Hematopoietic multipotent progenitor cell treated with erythropoietin and hydrocortisone succinate and interleukin-3 and kit ligand, for 17 days (in vitro differentiated cells): ENCODE data around the gene CMTM4.
"Not testable (repeated sequence)": the region's sequence is repeated elsewhere in the genome, so short reads cannot be mapped to it uniquely, and the experiment has no call there.

Source experiments
- DNase-seq: peaks from one replicate; pipeline ENCODE4 v3.0.0-alpha.2; 2015; ENCODE audit warnings: low spot score

CMTM4 gene

DNA sequence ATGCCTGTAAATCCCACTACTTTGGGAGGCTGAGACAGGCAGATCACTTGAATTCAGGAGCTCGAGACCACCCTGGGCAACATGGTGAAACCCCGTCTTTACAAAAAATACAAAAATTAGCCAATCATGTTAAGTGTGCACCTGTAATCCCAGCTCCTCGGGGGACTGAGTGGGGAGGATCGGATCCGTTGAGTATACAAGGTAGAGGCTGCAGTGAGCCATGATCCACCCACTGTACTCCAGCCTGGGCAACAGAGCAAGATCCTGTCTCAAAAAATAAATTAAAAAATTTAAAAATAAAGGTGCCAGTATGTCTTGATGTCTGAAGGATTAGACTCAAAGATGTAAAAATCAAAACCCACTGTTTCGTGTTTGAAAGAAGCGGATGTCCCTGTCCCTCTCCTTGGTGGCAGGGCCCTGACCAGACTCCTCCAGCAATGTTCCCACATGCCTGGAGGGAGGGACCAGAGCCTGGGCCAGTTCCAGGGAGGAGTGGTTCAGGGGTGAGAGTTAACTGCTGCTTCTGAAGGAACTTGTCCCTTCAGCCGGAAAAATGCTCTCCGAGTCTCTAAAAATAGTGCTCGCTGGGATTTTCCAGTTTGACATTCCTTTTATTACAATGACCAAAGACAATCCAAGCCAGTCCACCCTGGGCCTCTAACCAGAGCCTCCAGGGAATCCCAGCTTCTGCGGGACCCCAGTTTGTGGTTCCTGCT lies 9.4 kb upstream of the CMTM4 start:
- no peak for DNase-seq

DNA sequence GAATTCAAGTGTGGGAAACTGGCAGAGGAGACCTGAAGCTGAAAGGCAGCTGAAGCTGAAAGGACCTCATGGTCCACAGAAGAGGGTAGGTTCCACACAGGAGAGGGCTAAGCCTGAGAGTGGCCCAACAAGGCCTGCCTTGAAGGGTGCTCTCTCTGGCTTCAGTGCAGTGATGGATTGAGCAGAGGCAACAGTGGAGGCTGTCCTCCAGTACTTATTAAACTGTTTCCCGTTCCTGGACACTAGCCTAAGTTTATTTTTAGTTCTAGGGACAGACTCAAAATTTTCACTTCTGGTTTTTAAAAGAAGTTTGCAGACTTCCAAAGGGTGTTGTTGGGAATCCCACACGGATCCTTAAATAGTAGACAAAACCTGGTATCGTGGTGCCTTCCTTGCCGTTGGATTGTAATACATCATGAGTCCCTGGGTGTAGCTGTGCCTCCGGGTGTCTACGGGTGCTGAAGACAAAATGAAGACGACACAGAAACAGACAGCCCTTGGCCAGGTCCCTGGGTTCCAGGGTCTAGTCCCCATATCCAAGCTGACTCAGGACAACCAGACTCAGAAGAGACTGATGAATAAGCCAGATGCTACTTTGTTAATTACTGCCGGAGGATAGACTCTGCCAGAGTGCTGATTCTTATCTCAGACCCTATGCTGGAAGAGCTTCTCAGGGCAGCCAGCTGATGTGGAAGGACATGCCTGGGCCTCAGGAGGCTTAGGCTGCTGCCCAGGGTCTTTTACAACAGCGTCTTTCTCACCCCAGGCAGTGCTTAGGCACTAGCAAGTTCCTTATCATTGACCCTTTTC lies 7.1 kb upstream of the CMTM4 start:
- no peak for DNase-seq

DNA sequence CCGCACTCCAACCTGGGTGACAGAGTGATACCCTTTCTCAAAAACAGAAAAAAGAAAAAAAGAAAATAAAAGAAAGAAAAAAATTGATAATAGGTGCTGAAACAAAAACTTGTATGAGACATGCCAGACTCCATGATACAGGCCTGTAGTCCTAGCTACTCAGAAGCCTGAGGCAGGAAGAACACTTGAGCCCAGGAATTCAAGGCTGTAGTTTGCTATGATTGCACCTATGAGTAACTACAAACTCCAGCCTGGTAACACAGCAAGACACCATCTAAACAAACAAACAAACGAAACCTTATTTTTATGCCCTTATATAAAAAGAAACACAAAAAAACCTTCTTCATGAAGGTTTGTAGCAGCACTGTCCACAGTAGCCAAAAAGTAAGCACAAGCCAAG lies 5.0 kb upstream of the CMTM4 start:
- no peak for DNase-seq

DNA sequence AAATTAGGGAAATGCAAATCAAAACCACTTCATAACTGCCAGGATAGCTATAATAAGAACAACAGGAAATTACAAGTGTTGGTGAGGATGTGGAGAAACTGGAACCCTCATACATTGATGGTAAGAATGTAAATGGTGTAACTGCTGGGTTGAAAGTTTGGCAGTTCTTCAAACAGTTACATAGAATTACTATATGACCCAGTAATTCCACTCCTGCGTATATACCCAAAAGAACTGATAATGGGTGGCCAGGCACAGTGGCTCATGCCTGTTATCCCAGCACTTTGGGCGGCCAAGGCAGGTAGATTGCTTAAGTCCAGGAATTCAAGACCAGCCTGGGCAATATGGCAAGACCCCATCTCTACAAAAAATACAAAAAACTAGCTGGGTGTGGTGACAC lies 4.5 kb upstream of the CMTM4 start:
- DNase-seq = no peak

DNA sequence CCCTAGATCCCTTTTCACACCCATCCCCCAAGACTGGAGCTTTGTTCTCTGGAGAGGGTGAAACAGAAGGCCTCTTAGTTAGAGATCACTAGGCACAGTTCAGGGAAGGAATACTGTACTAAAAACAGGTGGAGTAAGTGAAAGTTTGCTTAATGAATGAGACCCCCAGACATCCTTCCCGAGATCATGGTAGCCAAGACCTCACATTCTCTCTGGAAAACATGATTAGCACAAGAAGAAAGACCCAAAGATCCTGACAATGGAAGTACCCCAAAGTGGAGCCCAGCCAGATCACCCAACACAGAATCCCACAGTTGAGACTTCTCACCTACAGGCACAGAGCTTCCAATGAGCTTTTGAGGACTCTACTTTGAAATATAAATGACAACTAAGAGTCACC lies 3.4 kb upstream of the CMTM4 start:
- DNase-seq = no peak

DNA sequence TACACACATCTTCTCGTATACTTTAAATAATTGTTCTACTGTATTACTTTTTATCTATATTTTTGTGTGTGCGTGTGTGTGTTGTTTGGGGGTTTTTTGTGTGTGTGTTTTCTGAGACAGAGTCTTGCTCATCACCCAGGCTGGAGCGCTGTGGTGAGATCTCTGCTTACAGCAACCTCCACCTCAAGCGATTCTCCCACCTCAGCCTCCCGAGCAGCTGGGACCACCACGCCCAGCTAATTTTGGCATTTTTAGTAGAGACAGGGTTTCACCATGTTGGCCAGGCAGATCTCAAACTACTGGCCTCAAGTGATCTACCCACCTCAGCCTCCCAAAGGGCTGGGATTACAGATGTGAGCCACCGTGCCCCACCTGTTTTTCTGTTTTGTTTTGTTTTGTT lies 1.5 kb upstream of the CMTM4 start:
- DNase-seq = no peak

DNA sequence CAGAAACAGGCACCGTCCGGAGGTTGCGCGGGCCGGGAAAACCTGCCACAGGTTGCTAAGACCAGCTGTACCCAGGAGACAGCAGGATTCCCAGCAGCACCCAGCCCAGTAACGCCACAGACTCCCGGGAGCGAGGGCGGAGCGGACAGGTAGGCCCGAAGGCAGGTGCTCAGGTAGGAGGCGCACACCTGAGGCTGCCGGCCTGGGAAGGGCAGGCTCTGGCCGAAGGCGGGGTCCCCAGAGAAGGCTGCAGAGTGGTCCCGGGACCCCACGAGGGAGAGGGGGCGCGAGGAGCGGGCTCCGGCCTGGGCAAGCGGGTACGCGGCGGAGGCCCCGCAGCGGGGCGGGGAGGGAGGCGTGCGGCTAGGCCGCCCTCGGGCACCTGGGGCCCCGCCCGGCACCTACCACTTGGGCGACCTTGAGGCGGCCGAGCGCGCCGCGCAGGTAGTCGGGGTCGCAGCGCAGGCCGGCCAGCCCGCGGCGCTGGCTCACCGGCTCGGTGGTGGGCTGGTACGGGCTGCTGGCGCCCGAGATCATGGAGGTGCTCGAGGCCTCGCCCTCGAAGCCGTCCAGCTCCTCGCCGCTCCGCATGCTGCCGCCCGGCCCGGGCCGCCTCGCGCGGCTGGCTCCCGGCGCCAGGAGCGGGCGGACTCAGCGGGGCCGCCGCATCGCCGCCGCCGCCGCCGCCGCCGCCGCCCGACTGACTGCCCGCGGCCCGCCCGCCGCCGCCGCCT lies 441 bp downstream of the CMTM4 start:
- no peak for DNase-seq

DNA sequence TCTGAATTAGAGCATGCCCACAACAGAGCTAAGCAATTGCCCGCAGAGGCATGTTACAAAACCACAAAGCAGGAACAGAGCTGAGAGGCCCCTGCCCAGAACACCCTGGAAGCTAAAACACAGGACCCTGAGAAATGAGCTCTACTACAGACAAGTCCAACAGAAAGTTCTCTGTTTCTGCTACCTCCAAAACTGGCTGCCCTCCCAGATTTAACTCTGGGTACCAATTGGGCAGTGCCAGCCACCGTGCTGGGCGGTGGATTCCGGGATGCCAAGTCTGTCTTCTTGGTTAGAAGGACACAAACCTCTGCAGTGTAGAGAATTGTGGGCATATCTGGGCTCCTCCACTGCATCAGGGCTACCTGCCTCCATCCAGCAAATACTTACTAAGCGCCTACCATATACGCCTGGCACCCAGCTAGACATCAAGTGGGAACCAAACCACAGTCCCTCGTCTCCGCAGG lies 1.0 kb downstream of the CMTM4 start:
- DNase-seq = no peak

DNA sequence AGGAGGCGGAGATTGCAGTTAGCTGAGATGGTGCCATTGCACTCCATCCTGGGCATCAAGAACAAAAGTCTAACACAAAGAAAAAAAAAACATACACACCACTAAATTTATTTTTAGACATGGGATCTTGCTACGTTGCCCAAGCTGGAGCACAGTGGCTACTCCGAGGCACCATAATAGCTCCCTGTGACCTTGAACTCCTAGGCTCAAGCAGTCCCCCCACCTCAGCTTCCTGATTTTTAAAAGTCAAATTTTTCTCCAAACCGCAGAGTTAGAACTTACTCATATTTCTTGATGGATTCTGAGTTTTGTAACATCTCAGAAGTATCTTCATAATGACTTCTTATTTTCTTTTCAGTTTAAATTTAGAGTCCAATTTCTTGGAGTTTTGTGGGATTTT lies 3.4 kb downstream of the CMTM4 start:
- DNase-seq = no peak

DNA sequence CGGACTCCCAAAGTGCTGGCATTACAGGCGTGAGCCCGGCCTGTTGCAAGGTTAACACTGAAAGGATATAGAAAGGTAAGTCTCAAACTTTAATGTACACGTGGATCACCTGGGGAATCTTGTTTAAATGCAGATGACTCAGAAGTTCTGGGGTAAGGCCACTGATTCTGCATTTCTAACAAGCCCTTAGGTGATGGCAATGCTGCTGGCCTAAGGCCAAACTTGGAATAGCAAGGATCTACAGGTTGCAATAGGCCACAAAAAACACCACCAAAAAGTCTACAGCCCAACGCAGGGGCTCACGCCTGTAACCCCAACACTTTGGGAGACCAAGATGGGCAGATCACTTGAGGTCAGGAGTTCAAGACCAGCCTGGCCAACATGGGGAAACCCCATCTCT lies 4.2 kb downstream of the CMTM4 start:
- DNase-seq = no peak

DNA sequence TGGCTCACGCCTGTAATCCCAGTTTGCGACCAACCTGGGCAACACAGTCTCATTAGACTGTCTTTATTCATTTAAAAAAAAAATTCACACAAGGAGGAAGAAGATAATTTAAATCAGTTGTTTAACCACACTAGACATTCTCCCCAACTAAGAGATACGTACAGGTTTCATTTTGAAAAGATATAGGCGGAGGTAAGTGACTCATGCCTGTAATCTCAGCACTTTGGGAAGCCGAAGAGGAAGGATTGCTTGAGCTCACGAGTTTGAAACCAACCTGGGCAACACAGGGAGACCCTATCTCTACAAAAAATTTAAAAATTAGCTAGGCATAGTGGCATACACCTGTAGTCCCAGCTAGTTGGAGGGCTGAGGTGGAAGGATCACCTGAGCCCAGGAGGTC lies 5.3 kb downstream of the CMTM4 start:
- no peak for DNase-seq

DNA sequence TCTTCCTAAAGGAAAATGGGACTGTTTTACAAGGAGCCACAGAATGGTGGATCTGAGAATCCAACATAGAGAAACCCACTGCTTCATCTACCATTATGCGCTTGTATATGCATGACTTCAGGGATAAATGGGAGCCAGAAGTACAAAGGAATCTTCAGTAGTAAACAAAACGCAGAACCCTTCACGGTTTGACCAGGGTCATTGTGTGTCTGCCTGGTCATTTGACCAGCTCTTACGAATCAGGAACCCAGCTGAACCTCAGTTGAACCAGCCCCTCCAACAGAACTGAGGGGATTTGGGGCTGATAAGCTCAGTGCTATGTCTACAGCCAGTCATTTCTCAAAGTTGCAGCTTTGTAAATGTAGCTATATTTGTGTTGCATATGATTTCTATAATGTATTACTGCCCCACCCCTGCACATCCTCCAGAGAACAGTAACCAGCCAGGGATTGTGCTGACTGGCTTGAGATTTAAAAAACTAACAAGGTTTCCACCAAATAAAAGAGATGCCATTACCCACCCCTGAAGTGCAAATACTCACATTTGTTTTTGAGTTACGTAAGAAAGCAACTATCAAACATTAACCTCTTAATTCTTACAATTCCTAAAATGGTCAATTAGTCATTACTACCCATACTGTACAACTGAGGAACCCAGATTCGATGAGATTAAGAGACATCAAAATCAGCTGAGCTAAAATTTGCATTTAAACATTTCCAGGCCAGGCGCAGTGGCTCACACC lies 6.3 kb downstream of the CMTM4 start:
- no peak for DNase-seq

DNA sequence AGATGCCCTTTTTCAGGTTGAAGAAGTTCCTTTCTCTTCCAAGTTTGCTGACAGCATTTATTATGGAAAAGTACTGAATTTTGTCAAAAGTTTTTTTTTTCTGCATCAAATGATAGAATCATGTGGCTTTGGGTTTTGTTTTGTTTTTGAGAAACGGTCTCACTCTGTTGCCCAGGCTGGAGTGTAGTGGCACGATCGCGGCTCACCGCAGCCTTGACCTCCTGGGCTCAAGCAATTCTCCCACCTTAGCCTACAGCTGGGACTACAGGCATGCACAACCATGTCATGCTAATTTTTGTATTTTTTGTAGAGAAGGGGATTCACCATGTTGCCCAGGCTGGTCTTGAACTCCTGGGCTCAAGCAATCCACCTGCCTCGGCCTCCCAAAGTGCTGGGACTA lies 7.3 kb downstream of the CMTM4 start:
- DNase-seq = no peak

DNA sequence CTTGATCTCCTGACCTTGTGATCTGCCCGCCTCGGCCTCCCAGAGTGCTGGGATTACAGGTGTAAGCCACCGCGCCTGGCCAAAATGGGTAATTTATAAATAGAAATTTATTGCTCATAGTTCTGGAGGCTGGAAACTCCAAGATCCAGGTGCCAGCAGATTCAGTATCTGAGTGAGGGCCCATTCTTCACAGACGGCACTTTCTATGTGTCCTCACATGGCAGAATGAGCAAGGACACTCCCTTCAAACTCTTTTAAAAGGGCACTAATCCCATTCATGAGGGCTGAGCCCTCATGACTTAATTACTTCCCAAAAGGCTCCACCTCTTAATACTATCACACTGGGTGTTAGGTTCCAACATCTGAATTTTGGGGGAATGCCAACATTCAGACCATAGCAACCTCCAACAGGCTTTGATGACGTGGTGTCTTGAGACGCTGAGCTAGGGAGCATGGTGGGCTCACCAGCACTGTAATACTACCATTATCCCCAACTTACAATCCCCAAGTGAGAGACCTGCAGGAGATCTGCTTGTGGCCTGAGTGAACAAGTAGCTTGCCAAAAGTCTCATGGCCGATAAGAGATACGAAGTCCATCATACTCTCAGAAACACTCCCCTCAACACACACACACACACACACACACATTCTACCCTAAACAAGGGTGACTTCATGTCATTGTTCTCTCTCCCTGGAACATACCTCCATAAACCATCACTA lies 8.5 kb downstream of the CMTM4 start:
- no peak for DNase-seq

DNA sequence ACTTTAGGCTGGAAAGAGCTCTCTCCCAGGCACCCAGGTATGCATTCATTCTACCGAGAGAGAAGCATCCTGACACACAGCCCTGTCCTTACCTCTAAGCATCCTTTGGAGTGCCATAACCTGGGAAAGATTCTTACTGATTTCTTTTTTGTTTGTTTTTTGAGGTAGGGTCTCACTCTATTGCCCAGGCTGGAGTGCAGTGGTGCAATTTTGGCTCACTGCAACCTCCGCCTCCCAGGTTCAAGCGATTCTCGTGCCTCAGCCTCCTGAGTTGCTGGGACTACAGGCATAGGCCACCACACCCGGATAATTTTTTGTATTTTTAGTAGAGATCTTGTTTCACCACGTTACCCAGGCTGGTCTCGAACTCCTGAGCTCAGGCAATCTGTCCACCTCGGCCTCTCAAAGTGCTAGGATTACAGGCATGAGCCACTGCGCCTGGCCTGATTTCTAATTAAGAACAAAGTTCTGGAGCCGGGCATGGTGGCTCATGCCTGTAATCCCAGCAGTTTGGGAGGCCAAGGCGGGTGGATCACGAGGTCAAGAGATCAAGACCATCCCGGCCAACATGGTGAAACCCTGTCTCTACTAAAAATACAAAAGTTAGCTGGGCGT lies 10.9 kb downstream of the CMTM4 start:
- DNase-seq = not testable (repeated sequence)

DNA sequence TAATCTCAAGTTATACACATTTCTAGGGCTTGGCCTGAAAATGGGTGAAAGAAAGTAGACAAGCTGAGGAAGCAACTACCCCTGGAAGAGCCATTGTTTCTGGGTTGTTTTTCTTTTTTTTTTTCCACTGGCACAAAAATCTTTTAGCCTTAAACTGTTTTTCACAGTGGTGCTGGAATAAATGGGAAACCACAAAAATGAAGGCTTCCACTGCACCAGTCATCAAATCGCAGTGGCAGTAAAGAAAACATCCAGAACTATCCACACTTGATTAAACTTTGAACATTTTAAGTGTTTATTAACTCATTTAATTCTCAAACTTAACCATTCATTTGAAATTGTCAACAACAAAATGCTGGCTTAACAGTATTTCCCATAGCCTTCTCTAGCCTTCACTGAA lies 14.3 kb downstream of the CMTM4 start:
- DNase-seq = no peak

DNA sequence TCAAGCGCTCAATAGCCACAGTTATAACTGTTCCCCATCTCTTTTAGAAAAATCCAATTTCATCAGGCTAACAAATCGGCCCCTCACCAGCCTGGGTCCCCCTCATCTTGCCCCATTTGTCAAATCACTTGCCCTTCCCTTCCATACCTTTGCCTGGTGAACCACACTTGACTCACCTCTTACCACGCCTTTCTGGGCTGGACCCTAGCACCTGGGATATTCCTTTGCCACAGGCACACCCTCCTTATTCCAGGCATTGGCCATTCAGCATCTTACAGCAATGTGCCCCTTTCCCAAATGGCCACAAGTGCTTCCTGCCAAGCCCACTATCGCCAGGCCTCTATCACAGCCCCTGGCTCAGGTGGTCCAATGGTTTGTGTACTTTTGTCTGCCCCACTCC lies 14.9 kb downstream of the CMTM4 start:
- DNase-seq = no peak

DNA sequence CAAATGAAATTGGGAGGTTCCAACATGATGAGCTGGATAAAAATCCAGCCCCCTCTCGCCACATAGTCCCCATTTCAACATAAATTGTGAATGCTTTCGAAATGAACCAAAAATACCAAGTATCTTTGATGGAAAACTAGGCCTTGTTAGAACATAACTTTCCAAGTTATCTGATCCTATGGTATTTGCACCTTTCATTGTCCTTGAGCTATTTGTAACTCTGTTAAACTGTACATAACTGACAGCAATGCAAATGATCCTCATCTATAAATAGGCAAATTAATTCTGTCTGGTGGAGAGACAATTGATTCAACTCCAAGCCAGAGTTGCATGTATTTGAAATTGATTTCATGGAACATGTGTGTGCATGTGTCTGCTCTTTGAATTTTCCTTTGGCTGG lies 18.2 kb downstream of the CMTM4 start:
- DNase-seq = no peak

DNA sequence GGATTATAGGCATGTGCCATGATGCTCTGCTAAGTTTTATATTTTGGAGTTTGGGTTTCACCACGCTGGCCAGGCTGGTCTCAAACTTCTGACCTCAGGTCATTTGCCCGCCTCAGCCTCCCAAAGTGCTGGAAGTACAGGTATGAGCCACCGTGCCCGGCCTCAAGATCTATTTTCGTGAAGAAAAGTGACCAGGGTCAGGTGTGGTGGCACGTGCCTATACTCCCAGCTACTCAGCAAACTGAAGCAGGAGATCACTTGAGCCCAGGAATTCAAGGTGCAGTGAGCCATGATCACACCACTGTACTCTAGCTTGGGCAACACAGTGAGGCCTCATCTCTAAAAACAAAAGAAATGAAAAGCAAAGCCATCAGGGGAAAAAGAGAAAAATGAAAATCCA lies 18.7 kb downstream of the CMTM4 start:
- no peak for DNase-seq

DNA sequence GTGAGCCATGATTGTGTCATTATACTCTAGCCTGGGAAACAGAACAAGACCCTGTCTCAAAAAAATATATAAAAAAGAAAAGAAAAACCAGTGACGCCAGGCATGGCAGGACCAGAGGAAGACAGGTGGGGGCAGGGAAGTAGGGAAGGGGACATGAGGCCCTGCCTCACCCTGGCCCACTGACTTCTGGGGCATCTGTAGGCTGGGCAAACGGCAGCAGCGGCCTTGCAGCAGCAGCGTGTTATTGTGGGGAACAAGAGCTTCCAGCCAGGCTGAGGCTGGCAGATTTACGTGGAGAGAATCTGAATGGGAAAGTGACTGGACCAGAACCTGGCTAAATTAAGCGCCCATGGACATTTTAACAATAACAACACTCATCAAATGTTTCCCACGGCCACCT lies 19.4 kb downstream of the CMTM4 start:
- DNase-seq = no peak

DNA sequence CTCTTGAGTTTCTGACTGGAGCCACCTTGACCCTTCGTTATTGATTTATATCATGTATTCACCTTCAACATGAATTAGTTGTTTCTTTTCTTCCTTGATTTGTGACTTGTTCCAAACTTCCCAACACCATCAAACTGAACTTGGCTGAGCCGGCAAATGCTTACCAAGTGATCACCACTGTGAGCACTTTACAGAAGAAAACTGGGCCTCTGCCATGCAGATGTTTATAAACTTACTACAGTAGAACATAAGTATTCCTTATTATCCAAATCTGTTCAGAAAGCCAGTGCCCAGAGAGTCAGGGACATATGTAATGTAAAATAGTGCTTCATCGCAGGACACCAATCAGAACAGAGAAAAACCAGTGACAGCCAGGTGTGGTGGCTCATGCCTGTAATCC lies 19.9 kb downstream of the CMTM4 start:
- no peak for DNase-seq
